GM18873 (cell line): ENCODE results near the gene DPYSL5.

Experiments
- ATAC-seq: cut with Tn5 transposase; IDR thresholded peaks from one replicate; pipeline ENCODE4 v1.9.1; 2021; ENCODE audit warnings: mild to moderate bottlenecking, moderate library complexity, moderate number of reproducible peaks; ENCODE audit not compliant: unreplicated experiment, low FRiP score

The DPYSL5 gene

GRCh38 chr2:26843041-26843440 is 4.9 kb upstream of the DPYSL5 start:
- no peak for ATAC-seq

GRCh38 chr2:26845021-26845420 is 2.9 kb upstream of the DPYSL5 start:
- ATAC-seq, result no peak

GRCh38 chr2:26846334-26847306 is 1.3 kb upstream of the DPYSL5 start:
- ATAC-seq, result no peak

GRCh38 chr2:26847307-26847654 is 651 bp upstream of the DPYSL5 start:
- ATAC-seq, result no peak

- no peak for ATAC-seq
Measured at GRCh38 chr2:26848336-26849055, 564 bp downstream of the DPYSL5 start.

GRCh38 chr2:26849056-26849999 is 1.4 kb downstream of the DPYSL5 start:
- no peak for ATAC-seq

- ATAC-seq, result no peak
Measured at GRCh38 chr2:26850000-26850431, 2.1 kb downstream of the DPYSL5 start.

GRCh38 chr2:26850505-26850904 is 2.6 kb downstream of the DPYSL5 start:
- no peak for ATAC-seq

GRCh38 chr2:26852405-26853306 is 4.7 kb downstream of the DPYSL5 start:
- no peak for ATAC-seq

GRCh38 chr2:26853751-26854150 is 5.8 kb downstream of the DPYSL5 start:
- ATAC-seq, result no peak

- ATAC-seq, result no peak
Measured at GRCh38 chr2:26854283-26854827, 6.4 kb downstream of the DPYSL5 start.

- ATAC-seq, result no peak
Measured at GRCh38 chr2:26855466-26855865, 7.5 kb downstream of the DPYSL5 start.

GRCh38 chr2:26859622-26860021 is 11.7 kb downstream of the DPYSL5 start:
- no peak for ATAC-seq

- no peak for ATAC-seq
Measured at GRCh38 chr2:26860211-26860850, 12.4 kb downstream of the DPYSL5 start.

- ATAC-seq, result no peak
Measured at GRCh38 chr2:26861610-26862224, 13.8 kb downstream of the DPYSL5 start.

- ATAC-seq, result no peak
Measured at GRCh38 chr2:26864226-26864625, 16.3 kb downstream of the DPYSL5 start.

- no peak for ATAC-seq
Measured at GRCh38 chr2:26864646-26865045, 16.7 kb downstream of the DPYSL5 start.

- ATAC-seq, result no peak
Measured at GRCh38 chr2:26870585-26871095, 22.7 kb downstream of the DPYSL5 start.
